HFFc6 (cell line): Measurements from ENCODE around the gene PRDM5. TPM values are rescaled to one million over a fixed set of nuclear protein-coding genes. Genes with fewer than 3 reads are reported as not detected.

Source experiments
- DNase-seq: peaks from one replicate; pipeline ENCODE4 v3.0.0-alpha.2; 2018
- H3K27ac Mint-ChIP-seq: 2 replicates; pipeline ENCODE4 v1.8.0; 2020; ENCODE audit warnings: mild to moderate bottlenecking, mixed read lengths
- H3K27me3 Mint-ChIP-seq: 2 replicates; pipeline ENCODE4 v1.8.0; 2021; ENCODE audit warnings: mild to moderate bottlenecking, moderate library complexity, mixed read lengths; ENCODE audit not compliant: insufficient read depth
- H3K36me3 Mint-ChIP-seq: 2 replicates; pipeline ENCODE4 v1.8.0; 2021; ENCODE audit warnings: low read depth, mixed read lengths
- H3K4me1 Mint-ChIP-seq: 2 replicates; pipeline ENCODE4 v1.8.0; 2020; ENCODE audit warnings: low read depth, mixed read lengths
- H3K4me3 Mint-ChIP-seq: 2 replicates; pipeline ENCODE4 v1.8.0; 2020; ENCODE audit warnings: mild to moderate bottlenecking, moderate library complexity, mixed read lengths
- H3K9me3 Mint-ChIP-seq: 2 replicates; pipeline ENCODE4 v1.8.0; 2020; ENCODE audit warnings: mild to moderate bottlenecking, mixed read lengths
- CTCF ChIP-seq: fragments of 200-600 bp; sonication (generic); IDR thresholded peaks from 2 replicates; pipeline ENCODE4 v1.5.0; 2021; ENCODE audit warnings: antibody characterized with exemption, mild to moderate bottlenecking
- total RNA-seq, 6 experiments: library from RNA; stranded (reverse); fragmentation: NEBNext Ultra II Directional; extraction: Animal tissue kit (Norgen Biotek cat#: 25700); gene quantifications; 2 replicates in 1 of 6; 3 replicates in 5 of 6; pipeline ENCODE4 v1.2.3, GENCODE V29; 2021

PRDM5 gene
- total RNA-seq, 6 experiments from 2014 or later: 8.3 to 13.4 (median 12.5) TPM

- no peak overlapping the region for H3K27ac Mint-ChIP-seq
- no peak for TF ChIP-seq CTCF
- H3K36me3 Mint-ChIP-seq: peaks cover 4% of the 10 kb centered on the region; the same call in 1 of the 2 replicates
- H3K4me1 Mint-ChIP-seq: peaks cover 29% of the 10 kb centered on the region
- no peak for DNase-seq
- H3K4me3 Mint-ChIP-seq: no peak overlapping the region
- H3K9me3 Mint-ChIP-seq: no peaks in the 10 kb centered on the region
- H3K27me3 Mint-ChIP-seq: no peaks in the 10 kb centered on the region; the same call in 1 of the 2 replicates
These were observed 82.4 kb downstream of the PRDM5 start for GRCh38 chr4:120839974-120840751.

GRCh38 chr4:120839334-120839973 is 83.1 kb downstream of the PRDM5 start:
- Mint-ChIP-seq H3K9me3 (no peaks in the 10 kb centered on the region), H3K27me3 (no peaks in the 10 kb centered on the region; the same call in 1 of the 2 replicates), H3K4me3 (no peak overlapping the region), H3K4me1 (peaks cover 24% of the 10 kb centered on the region), H3K36me3 (peaks cover 6% of the 10 kb centered on the region), H3K27ac (no peak overlapping the region)
- no peak for TF ChIP-seq CTCF
- DNase-seq: no peak

- Mint-ChIP-seq H3K27ac (no peak overlapping the region), H3K27me3 (no peaks in the 10 kb centered on the region; the same call in 1 of the 2 replicates), H3K4me3 (no peak overlapping the region), H3K4me1 (peaks cover 21% of the 10 kb centered on the region), H3K9me3 (peaks cover 6% of the 10 kb centered on the region; the same call in 1 of the 2 replicates), H3K36me3 (peaks cover 12% of the 10 kb centered on the region)
- TF ChIP-seq CTCF: no peak
- DNase-seq: no peak
These were observed 83.7 kb downstream of the PRDM5 start for GRCh38 chr4:120838784-120839183.

GRCh38 chr4:120837656-120838055 is 84.9 kb downstream of the PRDM5 start:
- no peak for TF ChIP-seq CTCF
- Mint-ChIP-seq H3K4me3 (no peak overlapping the region), H3K27ac (no peak overlapping the region), H3K9me3 (peaks cover 7% of the 10 kb centered on the region; the same call in 1 of the 2 replicates), H3K36me3 (peaks cover 19% of the 10 kb centered on the region), H3K4me1 (peaks cover 19% of the 10 kb centered on the region), H3K27me3 (peaks cover 3% of the 10 kb centered on the region; the same call in 1 of the 2 replicates)
- DNase-seq: no peak

GRCh38 chr4:120835342-120835741 is 87.2 kb downstream of the PRDM5 start:
- Mint-ChIP-seq H3K27me3 (peaks cover 3% of the 10 kb centered on the region; the same call in 1 of the 2 replicates), H3K36me3 (peaks cover 19% of the 10 kb centered on the region), H3K4me3 (no peak overlapping the region), H3K27ac (no peak overlapping the region), H3K9me3 (peaks cover 7% of the 10 kb centered on the region; the same call in 1 of the 2 replicates), H3K4me1 (peaks cover 5% of the 10 kb centered on the region; the same call in 1 of the 2 replicates)
- TF ChIP-seq CTCF: no peak
- DNase-seq: no peak
